ENCODE results near the gene RHOA. TPM values are rescaled to one million over a fixed set of nuclear protein-coding genes. Genes with fewer than 3 reads are reported as not detected.

Gene RHOA
- total and polyA plus RNA-seq, 10 of the 15 experiments (the other 5 are each of a cell fraction or from before 2014, with no cell fraction given): 246 to 1,049 (median 515) TPM

GRCh38 chr3:49333916-49334633, 77.7 kb downstream of the RHOA start:
- no peaks in the 10 kb centered on the region for H3K27me3 ChIP-seq (replicated peaks in 1 of 2; ENCODE audit: control insufficient read depth in 2 of 2, insufficient read depth in 2 of 2, low read length in 1 of 2)
- H3K4me3 ChIP-seq: no peak overlapping the region
- SMC1A ChIA-PET (ENCODE audit: uncharacterized antibody, unreplicated experiment): interaction anchor here (1.2 to 1.5 kb wide), 4 partner anchors 9 to 115 kb away, joined by 3 to 5 read pairs (median 3); partner anchors contain the start of gene NICN1
- FAIRE-seq (no peak), ATAC-seq (no peak), DNase-seq (ENCODE audit: low read depth, low spot score) (no peak)
- H3K4me2 ChIP-seq (ENCODE audit: control insufficient read depth, insufficient read depth): no peak overlapping the region
- in situ Hi-C loops (cut with MboI): no loop called here
- H4K20me1 ChIP-seq (ENCODE audit: control insufficient read depth, insufficient read depth): no peaks in the 10 kb centered on the region
- peaks cover 35% of the 10 kb centered on the region for H3K79me2 ChIP-seq (ENCODE audit: control insufficient read depth, insufficient read depth, low read length)
- H3K27ac ChIP-seq (ENCODE audit: control insufficient read depth, insufficient read depth): no peak overlapping the region
- no peaks in the 10 kb centered on the region for H3K9me3 ChIP-seq (replicated peaks; ENCODE audit: control insufficient read depth, insufficient read depth, low read length)
- no peak overlapping the region for H3K9ac ChIP-seq (ENCODE audit: control insufficient read depth, insufficient read depth, low read length)
- POLR2A ChIA-PET: interaction anchor here (0.6 to 0.7 kb wide), 3 partner anchors 9 to 225 kb away, joined by 4 to 5 read pairs (median 4); partner anchors contain the start of gene DAG1
- 89% methylated on average over 5 of the region's 5 CpGs for WGBS (ENCODE audit: insufficient coverage, insufficient replicate concordance, low lambda C conversion rate, missing lambda C conversion rate)
- H3K36me3 ChIP-seq (ENCODE audit: control insufficient read depth in 2 of 2, insufficient read depth in 2 of 2, low read length in 1 of 2): peaks cover 5 to 25% of the 10 kb centered on the region in 2 experiments
- H2AFZ ChIP-seq (ENCODE audit: control insufficient read depth, low read depth, low read length): no peak overlapping the region
- TF ChIP-seq WRNIP1 (IDR thresholded peaks at IDR 0.05; ENCODE audit: borderline replicate concordance, low read depth, low read length): no peak
- TF ChIP-seq E2F8 (IDR thresholded peaks at IDR 0.05; ENCODE audit: low read depth, partially characterized antibody): no peak
- TF ChIP-seq, protein P1, sequence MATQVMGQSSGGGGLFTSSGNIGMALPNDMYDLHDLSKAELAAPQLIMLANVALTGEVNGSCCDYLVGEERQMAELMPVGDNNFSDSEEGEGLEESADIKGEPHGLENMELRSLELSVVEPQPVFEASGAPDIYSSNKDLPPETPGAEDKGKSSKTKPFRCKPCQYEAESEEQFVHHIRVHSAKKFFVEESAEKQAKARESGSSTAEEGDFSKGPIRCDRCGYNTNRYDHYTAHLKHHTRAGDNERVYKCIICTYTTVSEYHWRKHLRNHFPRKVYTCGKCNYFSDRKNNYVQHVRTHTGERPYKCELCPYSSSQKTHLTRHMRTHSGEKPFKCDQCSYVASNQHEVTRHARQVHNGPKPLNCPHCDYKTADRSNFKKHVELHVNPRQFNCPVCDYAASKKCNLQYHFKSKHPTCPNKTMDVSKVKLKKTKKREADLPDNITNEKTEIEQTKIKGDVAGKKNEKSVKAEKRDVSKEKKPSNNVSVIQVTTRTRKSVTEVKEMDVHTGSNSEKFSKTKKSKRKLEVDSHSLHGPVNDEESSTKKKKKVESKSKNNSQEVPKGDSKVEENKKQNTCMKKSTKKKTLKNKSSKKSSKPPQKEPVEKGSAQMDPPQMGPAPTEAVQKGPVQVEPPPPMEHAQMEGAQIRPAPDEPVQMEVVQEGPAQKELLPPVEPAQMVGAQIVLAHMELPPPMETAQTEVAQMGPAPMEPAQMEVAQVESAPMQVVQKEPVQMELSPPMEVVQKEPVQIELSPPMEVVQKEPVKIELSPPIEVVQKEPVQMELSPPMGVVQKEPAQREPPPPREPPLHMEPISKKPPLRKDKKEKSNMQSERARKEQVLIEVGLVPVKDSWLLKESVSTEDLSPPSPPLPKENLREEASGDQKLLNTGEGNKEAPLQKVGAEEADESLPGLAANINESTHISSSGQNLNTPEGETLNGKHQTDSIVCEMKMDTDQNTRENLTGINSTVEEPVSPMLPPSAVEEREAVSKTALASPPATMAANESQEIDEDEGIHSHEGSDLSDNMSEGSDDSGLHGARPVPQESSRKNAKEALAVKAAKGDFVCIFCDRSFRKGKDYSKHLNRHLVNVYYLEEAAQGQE (IDR thresholded peaks at IDR 0.05; ENCODE audit: low read depth, low read length): no peak
- no peak for TF ChIP-seq GATAD2B (conservative IDR thresholded peaks at IDR 0.05; ENCODE audit: low read depth)
- no peak for TF ChIP-seq BHLHE40 (IDR thresholded peaks at IDR 0.05; ENCODE audit: borderline replicate concordance in 1 of 2, low read depth in 2 of 2, low read length in 1 of 2)
- no peak for TF ChIP-seq ETV6 (conservative IDR thresholded peaks at IDR 0.05 in 1 of 2, IDR thresholded peaks at IDR 0.05 in 1 of 2; ENCODE audit: borderline replicate concordance in 1 of 2, low read depth in 1 of 2)
- TF ChIP-seq POLR2A (IDR thresholded peaks at IDR 0.05; ENCODE audit: low read depth, low read length): no peak
- TF ChIP-seq CHD1 (IDR thresholded peaks at IDR 0.05; ENCODE audit: low read depth, low read length): no peak
- H3K4me1 ChIP-seq (ENCODE audit: control insufficient read depth, insufficient read depth, low read length): no peaks in the 10 kb centered on the region
- RAD21 ChIA-PET (ENCODE audit: unreplicated experiment): interaction anchor here (1.5 kb wide), 1 partner anchor 115 kb away, joined by 3 read pairs; no protein-coding TSS in a partner anchor
- CTCF ChIA-PET: interaction anchor here (0.7 to 1.6 kb wide), 5 partner anchors 27 to 933 kb away, joined by 3 to 7 read pairs (median 4); partner anchors contain the start of gene KLHDC8B
- intact Hi-C loops (cut with micrococcal nuclease; ENCODE audit: unreplicated experiment): no loop called here
- BruUV-seq (replicated peaks): no TSS peak
